Left lung (tissue), 10 donors: ENCODE data around the gene SRP68. TPM values are rescaled to one million over a fixed set of nuclear protein-coding genes. Genes with fewer than 3 reads are reported as not detected.
A peak's percentile ranks its signal among the peaks of the same experiment; 100 is the strongest.

ENCODE experiments used
- ATAC-seq: fragments of 200-7000 bp; cut with Tn5 transposase; one replicate; pipeline ENCODE4 v1.9.1; 2020; ENCODE audit warnings: moderate library complexity
- DNase-seq, 4 donors: peaks; one replicate each; pipeline ENCODE4 v3.0.0-alpha.2; 2013 to 2020
- H3K27ac ChIP-seq, 2 donors: fragments of 200-600 bp; sonication (generic) in 1 of 2; one replicate each; pipeline versions ENCODE4 v1.5.0 to v1.8.0; 2020 to 2021
- H3K27me3 ChIP-seq, 2 donors: fragments of 200-600 bp; sonication (generic) in 1 of 2; one replicate each; pipeline versions ENCODE4 v1.5.0 to v1.8.0; 2020 to 2021
- H3K36me3 ChIP-seq, 2 donors: fragments of 200-600 bp; sonication (generic) in 1 of 2; one replicate each; pipeline versions ENCODE4 v1.5.0 to v1.8.0; 2020 to 2021
- H3K4me1 ChIP-seq, 2 donors: fragments of 200-600 bp; one replicate each; pipeline ENCODE4 v1.8.0; 2021
- H3K4me3 ChIP-seq, 2 donors: fragments of 200-600 bp; sonication (generic) in 1 of 2; one replicate each; pipeline versions ENCODE4 v1.5.0 to v1.8.0; 2020 to 2021; ENCODE audit warnings: mild to moderate bottlenecking in 1 of 2
- H3K9me3 ChIP-seq, 2 donors: fragments of 200-600 bp; sonication (generic) in 1 of 2; one replicate each; pipeline versions ENCODE4 v1.5.0 to v1.8.0; 2020 to 2021
- intact Hi-C, 2 donors: fragments of 100-400 bp; cut with DNase I; formaldehyde crosslinking; loops; one replicate each; pipeline versions ENCODE4 v1.11.2 to v1.14.2; 2022
- polyA plus RNA-seq, 6 donors: library from polyadenylated mRNA; unstranded; fragments of 120-200 nt; gene quantifications; one replicate each; pipeline ENCODE4 v1.2.1, GENCODE V29; 2013; ENCODE audit not compliant: insufficient read length in 6 of 6
- total RNA-seq, 2 donors: library from RNA; stranded (reverse); fragmentation: NEBNext Ultra II Directional; extraction: Animal tissue kit (Norgen Biotek cat#: 25700); gene quantifications; one replicate each; pipeline ENCODE4 v1.2.1, GENCODE V29; 2021
- TF ChIP-seq, protein P1 (sequence below), 2 donors: fragments of 200-600 bp; sonication (generic) in 1 of 2; IDR thresholded peaks; one replicate each; pipeline versions ENCODE4 v1.5.0 to v1.8.0; 2021; ENCODE audit warnings: antibody characterized with exemption in 2 of 2
- donor health status: DM: no; HTN: yes; CAD: no.
- donor health status: DM: no; HTN: no; CAD: no.

Gene SRP68
- total and polyA plus RNA-seq, 8 donors = 61.0 to 104 (median 97.8) TPM

DNA sequence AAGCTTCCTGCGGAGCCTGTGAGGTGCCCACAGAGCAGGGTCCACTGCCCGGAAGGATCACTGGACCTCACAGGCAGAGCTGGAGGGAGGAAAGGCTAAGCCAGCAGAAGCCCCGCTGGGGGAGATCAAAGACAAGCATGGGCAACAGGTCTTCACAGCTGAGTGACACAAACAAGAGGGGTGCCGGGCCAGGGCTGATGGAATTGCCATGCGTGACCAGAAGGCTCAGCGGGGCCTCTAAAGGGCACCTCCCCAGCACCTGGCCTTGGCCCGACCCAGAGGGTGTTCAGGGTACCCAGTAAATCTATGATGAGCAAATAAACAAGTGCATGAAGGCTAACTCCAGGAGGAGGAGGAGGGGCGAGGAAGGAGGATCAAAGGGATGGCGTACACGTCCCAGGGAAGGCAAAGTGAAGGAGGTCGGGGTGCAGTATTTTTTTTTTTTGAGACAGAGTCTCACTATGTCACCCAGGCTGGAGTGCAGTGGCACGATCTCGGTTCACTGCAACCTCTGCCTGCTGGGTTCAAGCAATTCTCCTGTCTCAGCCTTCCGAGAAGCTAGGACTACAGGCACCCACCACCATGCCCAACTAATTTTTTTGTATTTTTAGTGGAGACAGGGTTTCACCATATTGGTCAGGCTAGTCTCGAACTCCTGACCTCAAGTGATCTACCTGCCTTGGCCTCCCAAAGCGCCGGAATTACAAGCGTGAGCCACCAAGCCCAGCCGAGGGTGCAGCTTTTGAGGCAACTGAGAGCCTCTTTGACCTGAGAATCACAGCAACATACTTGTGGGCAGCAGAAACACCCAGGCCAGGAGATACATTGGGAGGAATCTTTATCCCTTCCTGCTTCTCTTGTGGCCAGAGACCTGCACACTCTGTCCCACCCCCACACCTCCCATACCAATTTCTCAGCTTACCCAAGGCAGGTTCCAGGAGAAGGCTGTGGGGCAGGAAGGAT is 47.4 kb upstream of the SRP68 start:
- intact Hi-C loops = loop anchor here in 1 of 2 donors (5.0 kb wide), 2 partner anchors 58 to 163 kb away; no protein-coding TSS in a partner anchor
- DNase-seq (no peak), ATAC-seq (no peak)
- Histone ChIP-seq H3K36me3 (no peaks in the 10 kb centered on the region), H3K27me3 (peaks cover 0 to 6% of the 10 kb centered on the region in 2 donors), H3K9me3 (no peaks in the 10 kb centered on the region), H3K4me1 (peaks cover 3 to 9% of the 10 kb centered on the region in 2 donors), H3K4me3 (no peak overlapping the region), H3K27ac (no peak overlapping the region)
- TF ChIP-seq, protein P1, sequence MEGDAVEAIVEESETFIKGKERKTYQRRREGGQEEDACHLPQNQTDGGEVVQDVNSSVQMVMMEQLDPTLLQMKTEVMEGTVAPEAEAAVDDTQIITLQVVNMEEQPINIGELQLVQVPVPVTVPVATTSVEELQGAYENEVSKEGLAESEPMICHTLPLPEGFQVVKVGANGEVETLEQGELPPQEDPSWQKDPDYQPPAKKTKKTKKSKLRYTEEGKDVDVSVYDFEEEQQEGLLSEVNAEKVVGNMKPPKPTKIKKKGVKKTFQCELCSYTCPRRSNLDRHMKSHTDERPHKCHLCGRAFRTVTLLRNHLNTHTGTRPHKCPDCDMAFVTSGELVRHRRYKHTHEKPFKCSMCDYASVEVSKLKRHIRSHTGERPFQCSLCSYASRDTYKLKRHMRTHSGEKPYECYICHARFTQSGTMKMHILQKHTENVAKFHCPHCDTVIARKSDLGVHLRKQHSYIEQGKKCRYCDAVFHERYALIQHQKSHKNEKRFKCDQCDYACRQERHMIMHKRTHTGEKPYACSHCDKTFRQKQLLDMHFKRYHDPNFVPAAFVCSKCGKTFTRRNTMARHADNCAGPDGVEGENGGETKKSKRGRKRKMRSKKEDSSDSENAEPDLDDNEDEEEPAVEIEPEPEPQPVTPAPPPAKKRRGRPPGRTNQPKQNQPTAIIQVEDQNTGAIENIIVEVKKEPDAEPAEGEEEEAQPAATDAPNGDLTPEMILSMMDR (IDR thresholded peaks at IDR 0.05) = no peak

DNA sequence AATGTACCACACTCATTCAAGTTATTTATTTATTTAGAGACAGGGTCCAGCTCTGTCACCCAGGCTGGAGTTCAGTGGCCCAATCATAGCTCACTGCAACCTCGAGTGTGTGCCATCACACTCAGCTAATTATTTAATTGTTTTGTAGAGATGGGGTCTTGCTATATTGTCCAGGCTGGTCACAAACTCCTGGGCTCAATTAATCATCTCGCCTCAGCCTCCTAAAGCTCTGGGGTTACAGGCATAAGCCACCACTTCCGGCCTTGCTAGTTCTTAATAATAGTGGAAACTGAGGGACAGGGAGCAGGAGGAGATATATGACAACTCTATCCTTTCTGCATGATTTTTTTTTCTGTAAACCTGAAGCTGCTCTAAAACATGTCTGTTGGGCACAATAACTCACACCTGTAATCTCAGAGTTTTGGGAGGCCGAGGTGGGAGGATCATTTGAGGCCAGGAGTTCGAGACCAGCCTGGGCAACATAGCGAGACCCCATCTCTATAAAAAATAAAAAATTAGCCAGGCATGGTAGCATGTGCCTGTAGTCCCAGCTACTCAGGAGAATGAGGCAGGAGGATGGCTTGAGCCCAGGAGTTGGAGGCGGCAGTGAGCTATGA is 42.9 kb upstream of the SRP68 start:
- Histone ChIP-seq H3K4me3 (no peak overlapping the region), H3K4me1 (no peaks in the 10 kb centered on the region)
- intact Hi-C loops = no loop called here

DNA sequence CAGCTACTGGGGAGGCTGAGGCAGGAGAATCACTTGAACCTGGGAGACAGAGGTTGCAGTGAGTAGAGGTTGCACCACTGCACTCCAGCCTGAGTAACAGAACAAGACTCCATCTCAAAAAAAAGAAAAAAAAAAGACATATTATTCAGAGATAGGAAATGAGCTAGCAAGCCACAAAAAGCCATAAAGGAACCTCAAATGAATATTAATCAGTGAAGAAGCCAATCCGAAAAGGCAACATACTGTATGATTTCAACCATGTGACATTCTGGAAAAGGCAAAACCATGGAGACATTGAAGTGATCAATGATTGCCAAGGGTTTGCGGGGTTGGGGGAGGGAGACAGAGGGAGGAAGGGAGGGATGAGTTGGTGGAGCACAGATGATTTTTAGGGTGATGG is 39.6 kb upstream of the SRP68 start:
- TF ChIP-seq, protein P1 (IDR thresholded peaks at IDR 0.05) = no peak
- no peaks in the 10 kb centered on the region for H3K36me3 ChIP-seq
- no peaks in the 10 kb centered on the region for H3K4me1 ChIP-seq
- no peaks in the 10 kb centered on the region for H3K9me3 ChIP-seq
- no peaks in the 10 kb centered on the region for H3K27me3 ChIP-seq
- no peak overlapping the region for H3K4me3 ChIP-seq
- ATAC-seq = no peak
- H3K27ac ChIP-seq = no peak overlapping the region
- DNase-seq = no peak
- intact Hi-C loops = no loop called here

More for the DNA sequence above, 42.9 kb upstream of the SRP68 start:
- Histone ChIP-seq H3K27me3 (no peaks in the 10 kb centered on the region), H3K9me3 (no peaks in the 10 kb centered on the region), H3K27ac (no peak overlapping the region), H3K36me3 (no peaks in the 10 kb centered on the region)
- no peak for DNase-seq
- TF ChIP-seq, protein P1 (IDR thresholded peaks at IDR 0.05) = no peak
- ATAC-seq = no peak

DNA sequence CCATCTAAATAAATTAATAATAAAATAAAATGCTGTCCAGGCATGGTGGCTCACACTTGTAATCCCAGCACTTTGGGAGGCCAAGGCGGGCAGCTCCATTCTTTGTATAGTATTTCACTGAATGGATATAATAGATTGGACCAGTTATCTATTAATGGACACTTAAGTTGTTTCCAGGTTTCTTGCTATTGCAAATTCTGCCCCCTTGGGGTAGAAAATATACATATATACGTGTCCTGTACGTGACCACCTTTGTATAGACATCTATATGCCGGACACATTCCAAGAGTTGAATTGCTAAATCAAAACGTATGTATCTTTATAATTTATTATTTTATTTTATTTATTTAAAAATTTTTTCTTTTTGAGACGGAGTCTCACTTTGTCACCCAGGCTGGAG is 35.2 kb upstream of the SRP68 start:
- H3K36me3 ChIP-seq = no peaks in the 10 kb centered on the region
- no peak for ATAC-seq
- no peaks in the 10 kb centered on the region for H3K27me3 ChIP-seq
- no peaks in the 10 kb centered on the region for H3K9me3 ChIP-seq
- intact Hi-C loops = no loop called here
- H3K4me1 ChIP-seq = peaks cover 6 to 24% of the 10 kb centered on the region in 2 donors
- H3K27ac ChIP-seq = no peak overlapping the region
- no peak for DNase-seq
- H3K4me3 ChIP-seq = no peak overlapping the region
- TF ChIP-seq, protein P1 (IDR thresholded peaks at IDR 0.05) = no peak

DNA sequence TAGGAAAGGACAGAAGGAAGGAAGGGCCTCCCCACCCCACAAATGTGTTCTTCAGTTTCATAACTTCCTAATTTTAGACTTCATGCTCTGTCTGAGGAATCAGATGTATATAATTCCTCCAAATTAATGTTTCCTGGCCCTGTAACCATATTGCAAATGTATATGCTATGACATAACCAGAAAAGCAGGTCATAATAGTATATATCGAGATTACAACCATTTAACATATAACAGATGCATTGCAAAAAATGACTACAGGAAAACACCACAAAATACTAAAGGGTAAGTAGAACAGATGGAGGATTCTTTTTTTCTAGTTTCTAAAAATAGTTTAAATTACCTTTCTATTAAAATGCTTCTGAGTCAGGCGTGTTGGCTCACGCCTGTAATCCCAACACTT is 34.4 kb upstream of the SRP68 start:
- Histone ChIP-seq H3K27ac (peak overlapping the region in 1 of 2 donors; percentile 5), H3K27me3 (no peaks in the 10 kb centered on the region), H3K4me3 (no peak overlapping the region), H3K36me3 (peaks cover 0 to 3% of the 10 kb centered on the region in 2 donors), H3K9me3 (no peaks in the 10 kb centered on the region), H3K4me1 (peaks cover 8 to 27% of the 10 kb centered on the region in 2 donors)
- TF ChIP-seq, protein P1 (IDR thresholded peaks at IDR 0.05) = no peak
- no peak for DNase-seq
- intact Hi-C loops = no loop called here
- no peak for ATAC-seq
